Skeletal muscle satellite cell (primary cell): ENCODE data around the gene HMOX1.

Experiments
- H3K27me3 ChIP-seq: 2 replicates; pipeline ENCODE4 v1.7.0; 2013; ENCODE audit warnings: low read length; ENCODE audit not compliant: control insufficient read depth, insufficient read depth
- H3K36me3 ChIP-seq: 2 replicates; pipeline ENCODE4 v1.7.0; 2013; ENCODE audit warnings: mild to moderate bottlenecking, control low read depth, low read length; ENCODE audit not compliant: insufficient read depth
- H3K4me1 ChIP-seq: 2 replicates; pipeline ENCODE4 v1.7.0; 2013; ENCODE audit warnings: low read length; ENCODE audit not compliant: control insufficient read depth, insufficient read depth
- H3K4me2 ChIP-seq: 2 replicates; pipeline ENCODE4 v1.7.0; 2013; ENCODE audit warnings: mild to moderate bottlenecking, low read length
- H3K4me3 ChIP-seq: 2 replicates; pipeline ENCODE4 v1.7.0; 2013; ENCODE audit warnings: low read length
- H3K9ac ChIP-seq: 2 replicates; pipeline ENCODE4 v1.7.0; 2013; ENCODE audit warnings: mild to moderate bottlenecking, low read depth, low read length, moderate library complexity
- H3K9me3 ChIP-seq: replicated peaks from 2 replicates; pipeline ENCODE4 v1.7.0; 2013; ENCODE audit warnings: mild to moderate bottlenecking, control low read depth, low read length

Gene HMOX1

DNA sequence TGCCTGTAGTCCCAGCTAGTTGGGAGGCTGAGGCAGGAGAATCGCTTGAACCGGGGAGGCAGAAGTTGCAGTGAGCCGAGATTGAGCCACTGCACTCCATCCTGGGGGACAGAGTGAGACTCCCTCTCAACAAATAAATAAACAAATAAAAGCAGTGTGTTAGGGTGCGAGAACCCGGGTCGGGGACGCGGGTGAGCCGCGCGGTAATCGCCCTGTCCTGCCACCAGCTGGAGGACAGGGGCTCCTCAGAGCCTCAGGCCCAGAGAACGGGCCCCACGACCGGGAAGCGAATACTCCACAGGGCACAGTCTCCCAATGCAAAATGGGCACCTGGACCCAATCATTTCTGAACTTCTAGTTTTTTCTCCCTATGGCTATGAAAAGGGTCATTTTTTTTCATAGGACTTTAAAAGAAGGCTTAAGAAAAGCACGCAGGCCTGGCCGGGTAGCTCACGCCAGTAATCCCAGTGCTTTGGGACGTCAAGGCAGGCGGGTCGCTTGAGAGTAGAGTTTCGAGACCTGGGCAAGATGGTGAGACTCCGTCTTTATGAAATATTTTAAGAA lies 18.3 kb downstream of the HMOX1 start:
- no peaks in the 10 kb centered on the region for H3K9me3 ChIP-seq
- H3K4me2 ChIP-seq, result peak overlapping the region; percentile 92
- H3K4me3 ChIP-seq, result peak overlapping the region; percentile 94

DNA sequence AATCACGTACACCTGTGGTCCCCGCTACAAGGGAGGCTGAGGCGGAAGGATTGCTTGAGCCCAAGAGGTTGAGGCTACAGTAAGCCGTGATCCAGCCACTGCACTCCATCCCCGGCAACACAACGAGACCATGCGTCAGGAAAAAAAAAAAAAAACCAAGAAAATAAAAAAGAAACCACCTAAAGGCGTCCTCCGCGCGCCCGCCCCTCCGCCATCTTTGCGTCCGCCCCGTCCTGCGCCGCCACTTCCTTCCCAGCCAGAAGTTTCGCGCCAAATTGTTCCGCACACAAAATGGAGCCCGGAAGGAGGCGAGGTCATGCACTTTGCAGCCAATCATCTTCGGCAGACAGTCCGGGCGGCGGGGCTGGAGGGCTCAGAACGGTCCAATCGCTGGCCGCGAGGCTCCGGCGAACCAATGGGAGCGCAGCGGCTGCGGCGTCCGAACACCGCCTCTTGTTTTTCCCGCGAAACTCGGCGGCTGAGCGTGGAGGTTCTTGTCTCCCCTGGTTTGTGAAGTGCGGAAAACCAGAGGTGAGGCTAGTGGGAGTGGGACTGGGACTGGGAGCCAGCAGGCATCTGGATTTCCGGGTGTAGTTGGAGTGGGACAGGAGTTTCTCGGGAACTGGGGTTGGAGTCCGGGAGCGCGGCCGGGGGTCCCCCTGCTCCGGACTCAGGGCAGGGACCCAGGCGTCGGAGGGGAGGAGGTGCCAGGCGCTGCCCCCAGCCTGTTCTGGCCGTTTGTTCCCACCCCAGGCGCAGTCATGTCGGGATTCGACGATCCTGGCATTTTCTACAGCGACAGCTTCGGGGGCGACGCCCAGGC lies 19.0 kb downstream of the HMOX1 start, which contains the start of gene MCM5:
MCM5 (plus strand) TSS at position 463 of the 823 bp plus-strand sequence; CDS start at position 762, 299 bp downstream.
- peaks cover 10% of the 10 kb centered on the region for H3K4me1 ChIP-seq
- no peaks in the 10 kb centered on the region for H3K27me3 ChIP-seq
- peak within 1 kb of the TSS; percentile 92 for H3K9ac ChIP-seq
- H3K4me2 ChIP-seq, result peak within 1 kb of the TSS; percentile 92
- H3K9me3 ChIP-seq, result no peaks in the 10 kb centered on the region
- H3K36me3 ChIP-seq, result peaks cover 10% of the 10 kb centered on the region
- H3K4me3 ChIP-seq, result peak within 1 kb of the TSS; percentile 94

More for the DNA sequence above, 18.3 kb downstream of the HMOX1 start:
- Histone ChIP-seq H3K36me3 (peaks cover 16% of the 10 kb centered on the region), H3K4me1 (peaks cover 10% of the 10 kb centered on the region), H3K27me3 (no peaks in the 10 kb centered on the region), H3K9ac (peak overlapping the region; percentile 92)

DNA sequence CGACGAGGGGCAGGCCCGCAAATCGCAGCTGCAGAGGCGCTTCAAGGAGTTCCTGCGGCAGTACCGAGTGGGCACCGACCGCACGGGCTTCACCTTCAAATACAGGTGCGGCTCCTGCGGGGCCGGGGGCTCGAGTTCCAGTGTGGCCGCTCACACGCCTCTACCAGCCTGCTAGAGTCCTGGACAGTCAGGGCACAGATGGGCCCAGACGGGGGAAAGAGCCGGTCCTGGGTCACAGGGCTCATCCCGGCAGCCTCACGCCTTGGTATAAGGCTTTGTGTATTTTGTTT lies 19.6 kb downstream of the HMOX1 start:
- Histone ChIP-seq H3K4me2 (peak overlapping the region; percentile 92), H3K4me3 (peak overlapping the region; percentile 94), H3K9me3 (no peaks in the 10 kb centered on the region), H3K9ac (peak overlapping the region; percentile 92), H3K27me3 (no peaks in the 10 kb centered on the region), H3K36me3 (peaks cover 7% of the 10 kb centered on the region), H3K4me1 (peaks cover 10% of the 10 kb centered on the region)

DNA sequence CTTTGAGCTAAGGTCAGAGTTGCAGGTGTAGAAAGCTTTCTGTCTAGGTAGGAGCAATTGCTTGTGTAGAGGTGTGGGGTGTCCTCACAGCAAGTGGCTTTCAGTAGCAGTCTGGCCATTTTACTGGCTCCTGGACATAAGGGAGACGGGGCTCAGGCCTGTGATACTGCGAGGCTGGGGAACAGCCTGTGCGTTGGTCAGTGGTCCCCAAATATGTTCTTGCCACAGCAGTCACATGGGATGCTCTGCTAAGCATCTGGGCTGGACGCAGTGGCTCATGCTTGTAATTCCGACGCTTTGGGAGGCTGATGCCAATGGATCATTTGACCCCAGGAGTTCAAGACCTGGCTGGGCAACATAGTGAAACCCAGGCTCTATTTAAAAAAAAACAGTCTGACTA lies 21.0 kb downstream of the HMOX1 start:
- Histone ChIP-seq H3K4me1 (peaks cover 10% of the 10 kb centered on the region), H3K9me3 (no peaks in the 10 kb centered on the region), H3K4me3 (no peak overlapping the region), H3K36me3 (peaks cover 11% of the 10 kb centered on the region), H3K4me2 (peak overlapping the region; percentile 92), H3K27me3 (no peaks in the 10 kb centered on the region), H3K9ac (no peak overlapping the region)

DNA sequence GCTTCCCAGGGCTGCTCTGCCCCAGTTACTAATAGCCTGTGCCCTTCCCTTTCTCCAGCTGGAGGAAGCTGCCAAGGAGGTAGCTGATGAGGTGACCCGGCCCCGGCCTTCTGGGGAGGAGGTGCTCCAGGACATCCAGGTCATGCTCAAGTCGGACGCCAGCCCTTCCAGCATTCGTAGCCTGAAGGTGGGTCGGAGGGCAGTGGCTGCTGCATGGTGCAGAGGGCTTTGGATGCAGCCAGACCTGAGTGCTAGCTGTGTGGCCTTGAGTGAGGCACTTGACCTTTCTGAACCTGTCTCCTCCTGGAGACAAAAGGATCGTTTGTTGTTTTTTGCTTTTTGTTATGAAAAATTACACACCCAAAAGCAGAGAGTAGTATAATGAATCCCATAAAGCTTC lies 22.5 kb downstream of the HMOX1 start:
- no peak overlapping the region for H3K4me3 ChIP-seq
- no peak overlapping the region for H3K9ac ChIP-seq
- no peaks in the 10 kb centered on the region for H3K27me3 ChIP-seq
- H3K4me2 ChIP-seq, result no peak overlapping the region
- H3K36me3 ChIP-seq, result peaks cover 24% of the 10 kb centered on the region
- peaks cover 10% of the 10 kb centered on the region for H3K4me1 ChIP-seq
- H3K9me3 ChIP-seq, result no peaks in the 10 kb centered on the region

DNA sequence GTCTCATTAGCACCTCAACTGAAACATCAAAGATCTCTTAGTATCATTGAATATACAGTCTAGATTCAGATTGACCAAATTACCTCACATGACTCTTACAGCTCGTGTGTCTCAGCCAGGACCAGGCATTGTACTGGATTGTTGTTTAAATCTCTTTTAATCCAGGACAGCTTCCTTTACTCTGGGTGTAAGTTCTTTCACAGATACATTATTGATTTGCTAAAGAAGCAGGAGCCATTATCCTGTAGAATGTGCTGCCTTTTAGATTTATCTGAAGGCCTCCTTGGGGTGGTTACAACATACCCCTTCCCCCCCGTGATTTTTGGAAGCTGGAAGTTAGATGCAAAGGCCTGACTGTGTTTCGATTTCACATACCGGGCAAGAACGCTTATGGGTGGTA lies 23.3 kb downstream of the HMOX1 start:
- Histone ChIP-seq H3K4me2 (no peak overlapping the region), H3K36me3 (peaks cover 27% of the 10 kb centered on the region), H3K4me3 (no peak overlapping the region), H3K4me1 (peaks cover 9% of the 10 kb centered on the region), H3K27me3 (no peaks in the 10 kb centered on the region), H3K9ac (no peak overlapping the region), H3K9me3 (no peaks in the 10 kb centered on the region)

DNA sequence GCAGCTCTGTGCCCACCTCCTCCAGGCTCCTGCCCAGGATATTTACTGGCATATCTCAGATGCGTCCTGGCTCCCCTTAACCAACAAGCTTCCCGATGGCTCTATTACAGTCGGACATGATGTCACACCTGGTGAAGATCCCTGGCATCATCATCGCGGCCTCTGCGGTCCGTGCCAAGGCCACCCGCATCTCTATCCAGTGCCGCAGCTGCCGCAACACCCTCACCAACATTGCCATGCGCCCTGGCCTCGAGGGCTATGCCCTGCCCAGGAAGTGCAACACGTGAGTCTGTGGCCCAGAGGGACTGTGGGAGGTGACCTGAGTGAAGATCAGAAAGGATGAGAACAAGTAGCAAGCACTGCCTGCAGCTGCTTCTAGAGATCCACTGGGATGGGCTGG lies 25.5 kb downstream of the HMOX1 start:
- H3K9me3 ChIP-seq, result no peaks in the 10 kb centered on the region
- H3K4me1 ChIP-seq, result peaks cover 4% of the 10 kb centered on the region
- no peak overlapping the region for H3K4me3 ChIP-seq
- no peaks in the 10 kb centered on the region for H3K27me3 ChIP-seq
- H3K9ac ChIP-seq, result no peak overlapping the region
- peaks cover 48% of the 10 kb centered on the region for H3K36me3 ChIP-seq
- H3K4me2 ChIP-seq, result no peak overlapping the region

DNA sequence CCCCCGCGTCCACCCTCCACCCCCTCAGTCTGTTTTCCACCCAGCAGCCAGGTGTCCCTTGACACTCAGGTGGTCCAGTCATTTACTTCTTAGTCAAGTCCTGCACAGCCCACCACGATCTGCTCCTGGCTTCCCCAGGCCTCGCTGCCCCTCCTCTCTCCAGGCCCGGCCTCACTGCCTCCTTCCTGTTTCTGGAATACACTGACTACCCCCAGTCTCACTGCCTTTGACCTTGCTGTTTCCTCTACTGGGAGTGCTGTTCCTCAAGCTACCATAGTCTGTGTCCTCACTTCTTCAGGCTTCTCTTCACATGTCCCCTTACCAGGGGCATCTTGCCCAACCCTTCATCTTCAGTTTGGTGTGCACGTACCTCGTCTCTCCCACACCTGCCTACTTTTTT lies 26.5 kb downstream of the HMOX1 start:
- Histone ChIP-seq H3K4me2 (no peak overlapping the region), H3K9me3 (no peaks in the 10 kb centered on the region), H3K4me3 (no peak overlapping the region), H3K27me3 (no peaks in the 10 kb centered on the region), H3K9ac (no peak overlapping the region), H3K4me1 (peaks cover 4% of the 10 kb centered on the region), H3K36me3 (peaks cover 57% of the 10 kb centered on the region)

DNA sequence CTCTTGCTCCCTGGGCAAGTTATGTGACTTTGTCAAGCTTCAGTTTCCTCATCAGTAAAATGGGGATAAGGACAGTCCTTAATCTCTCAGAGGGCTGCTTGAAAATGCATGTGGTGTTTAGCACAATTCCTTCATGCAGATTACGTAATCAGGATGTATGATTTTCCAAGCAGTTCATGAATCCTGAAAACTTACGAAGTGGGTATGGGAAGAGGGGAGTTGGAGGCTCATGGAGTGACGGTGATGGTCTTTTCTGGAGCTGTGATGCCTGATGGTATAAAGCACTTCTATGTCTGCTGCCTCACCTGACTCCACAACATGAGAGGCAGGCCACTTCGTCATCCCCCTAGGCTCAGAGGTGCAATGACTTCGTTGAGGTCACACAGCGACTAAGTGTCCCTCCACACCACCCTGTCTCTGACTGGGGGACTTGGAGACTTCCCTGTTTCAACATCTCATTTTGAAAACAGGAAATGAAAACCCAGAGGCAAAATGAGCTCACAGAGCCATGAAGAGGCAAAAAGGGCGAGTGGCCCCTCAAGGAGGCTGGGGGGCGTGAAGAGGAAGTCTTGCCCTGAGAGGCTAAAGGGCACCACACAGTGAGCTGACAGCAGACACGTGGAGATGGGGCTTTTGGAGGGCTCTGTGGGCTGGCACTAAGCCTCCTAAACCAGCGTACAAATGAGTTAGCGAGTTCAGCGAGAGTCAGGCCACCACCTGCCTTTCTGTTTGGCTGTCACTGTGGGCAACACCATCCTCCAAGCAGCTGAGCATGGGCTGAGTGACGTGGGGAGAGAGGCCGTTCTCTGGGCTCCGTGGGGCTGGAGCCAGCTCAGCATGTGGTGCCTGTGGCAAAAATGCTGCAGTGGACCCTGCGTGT lies 29.1 kb downstream of the HMOX1 start:
- H3K36me3 ChIP-seq, result peaks cover 64% of the 10 kb centered on the region
- peaks cover 4% of the 10 kb centered on the region for H3K4me1 ChIP-seq
- no peak overlapping the region for H3K9ac ChIP-seq
- H3K4me2 ChIP-seq, result no peak overlapping the region
- H3K27me3 ChIP-seq, result no peaks in the 10 kb centered on the region
- H3K4me3 ChIP-seq, result no peak overlapping the region
- no peaks in the 10 kb centered on the region for H3K9me3 ChIP-seq

DNA sequence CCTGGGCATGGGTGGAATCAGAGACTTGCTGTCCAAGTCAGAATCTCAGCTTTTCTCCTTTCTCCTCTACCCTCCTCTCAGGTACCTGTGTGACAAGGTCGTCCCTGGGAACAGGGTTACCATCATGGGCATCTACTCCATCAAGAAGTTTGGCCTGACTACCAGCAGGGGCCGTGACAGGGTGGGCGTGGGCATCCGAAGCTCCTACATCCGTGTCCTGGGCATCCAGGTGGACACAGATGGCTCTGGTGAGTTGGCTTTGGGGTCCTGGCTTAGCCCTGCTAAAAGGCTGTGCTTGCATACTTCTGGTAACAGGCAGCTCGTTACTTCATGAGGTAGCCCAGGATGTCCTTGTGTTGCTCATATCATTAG lies 29.8 kb downstream of the HMOX1 start:
- Histone ChIP-seq H3K9me3 (no peaks in the 10 kb centered on the region), H3K9ac (no peak overlapping the region), H3K4me1 (peaks cover 4% of the 10 kb centered on the region), H3K4me2 (no peak overlapping the region), H3K4me3 (no peak overlapping the region), H3K36me3 (peaks cover 64% of the 10 kb centered on the region), H3K27me3 (no peaks in the 10 kb centered on the region)

DNA sequence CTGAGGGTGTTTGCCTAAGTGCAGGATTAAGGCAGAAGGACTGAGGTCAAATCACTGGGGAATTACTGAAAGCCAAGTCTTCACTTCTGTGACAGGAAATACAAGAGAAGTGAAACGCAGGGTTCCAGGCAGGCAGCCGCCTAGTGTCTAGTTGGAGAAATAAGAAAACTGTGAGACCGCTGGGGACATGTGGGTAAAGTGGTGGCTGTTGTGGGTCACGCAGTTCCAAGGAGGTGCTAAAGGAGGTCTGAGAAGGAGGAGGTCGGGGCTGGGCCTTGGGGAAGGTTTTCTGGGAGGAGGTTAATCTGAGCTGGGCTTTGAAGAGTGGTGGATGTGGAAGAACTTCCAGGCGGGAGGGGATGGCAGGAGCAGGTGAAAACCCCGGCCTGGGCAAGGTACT lies 30.2 kb downstream of the HMOX1 start:
- Histone ChIP-seq H3K9ac (no peak overlapping the region), H3K4me2 (no peak overlapping the region)

More for the DNA sequence above, 30.2 kb downstream of the HMOX1 start:
- H3K36me3 ChIP-seq, result peaks cover 67% of the 10 kb centered on the region
- no peaks in the 10 kb centered on the region for H3K9me3 ChIP-seq
- peaks cover 4% of the 10 kb centered on the region for H3K4me1 ChIP-seq
- H3K27me3 ChIP-seq, result no peaks in the 10 kb centered on the region
- no peak overlapping the region for H3K4me3 ChIP-seq
